WTC11 (cell line): ENCODE data around the gene NXPH4. TPM values are rescaled to one million over a fixed set of nuclear protein-coding genes. Genes with fewer than 3 reads are reported as not detected.

Experiments
- ETV6 ChIP-seq: sonication (generic); formaldehyde crosslinking; IDR thresholded peaks from 2 replicates; pipeline ENCODE4 v1.8.1; 2022; ENCODE audit warnings: mild to moderate bottlenecking, missing genetic modification reagents
- FOXJ3 ChIP-seq: sonication (generic); formaldehyde crosslinking; IDR thresholded peaks from 2 replicates; pipeline ENCODE4 v1.9.0; 2021; ENCODE audit warnings: missing genetic modification reagents, mild to moderate bottlenecking, borderline replicate concordance
- FOXK1 ChIP-seq: sonication (generic); formaldehyde crosslinking; IDR thresholded peaks from 2 replicates; pipeline ENCODE4 v1.8.0; 2022; ENCODE audit warnings: mild to moderate bottlenecking, moderate library complexity, missing genetic modification reagents
- IRF2 ChIP-seq: sonication (generic); formaldehyde crosslinking; IDR thresholded peaks from 2 replicates; pipeline ENCODE4 v1.8.0; 2022; ENCODE audit warnings: low read depth, missing genetic modification reagents, borderline replicate concordance
- JAZF1 ChIP-seq: fragments of 250-450 bp; sonication (Bioruptor Pico); IDR thresholded peaks from 2 replicates; pipeline ENCODE4 v1.9.0; 2021; ENCODE audit warnings: moderate library complexity, mild to moderate bottlenecking, inconsistent platforms
- NFATC4 ChIP-seq: fragments of 250-450 bp; sonication (Bioruptor Pico); IDR thresholded peaks from 2 replicates; pipeline ENCODE4 v1.9.0; 2021; ENCODE audit warnings: mild to moderate bottlenecking
- NR2C2 ChIP-seq: sonication (generic); formaldehyde crosslinking; IDR thresholded peaks from 2 replicates; pipeline ENCODE4 v1.8.0; 2022; ENCODE audit warnings: mild to moderate bottlenecking, missing genetic modification reagents
- OVOL2 ChIP-seq: fragments of 250-450 bp; sonication (Bioruptor Pico); IDR thresholded peaks from 2 replicates; pipeline ENCODE4 v1.9.0; 2021; ENCODE audit warnings: mild to moderate bottlenecking, borderline replicate concordance
- RORB ChIP-seq: fragments of 250-450 bp; sonication (Bioruptor Pico); IDR thresholded peaks from 2 replicates; pipeline ENCODE4 v1.9.0; 2021; ENCODE audit warnings: mild to moderate bottlenecking
- SOX15 ChIP-seq: fragments of 250-450 bp; sonication (Bioruptor Pico); IDR thresholded peaks from 2 replicates; pipeline ENCODE4 v1.9.0; 2021; ENCODE audit warnings: mild to moderate bottlenecking
- SP1 ChIP-seq: sonication (generic); formaldehyde crosslinking; conservative IDR thresholded peaks from 2 replicates; pipeline ENCODE4 v1.8.1; 2022; ENCODE audit warnings: missing genetic modification reagents
- TCF7 ChIP-seq: sonication (generic); formaldehyde crosslinking; IDR thresholded peaks from 2 replicates; pipeline ENCODE4 v1.8.0; 2022; ENCODE audit warnings: mild to moderate bottlenecking, low read depth, missing genetic modification reagents, moderate library complexity
- TEAD4 ChIP-seq: sonication (generic); formaldehyde crosslinking; IDR thresholded peaks from 2 replicates; pipeline ENCODE4 v1.8.0; 2022; ENCODE audit warnings: mild to moderate bottlenecking, missing genetic modification reagents
- ZBTB21 ChIP-seq: sonication (generic); formaldehyde crosslinking; IDR thresholded peaks from 2 replicates; pipeline ENCODE4 v1.8.1; 2023; ENCODE audit warnings: mild to moderate bottlenecking, missing genetic modification reagents, borderline replicate concordance
- ZNF121 ChIP-seq: sonication (generic); formaldehyde crosslinking; IDR thresholded peaks from 2 replicates; pipeline ENCODE4 v1.8.0; 2023; ENCODE audit warnings: missing genetic modification reagents
- ZNF138 ChIP-seq: sonication (generic); formaldehyde crosslinking; conservative IDR thresholded peaks from 2 replicates; pipeline ENCODE4 v1.8.1; 2022; ENCODE audit warnings: mild to moderate bottlenecking, moderate library complexity, missing genetic modification reagents
- ZNF317 ChIP-seq: sonication (generic); formaldehyde crosslinking; IDR thresholded peaks from 2 replicates; pipeline ENCODE4 v1.8.1; 2023; ENCODE audit warnings: low read depth, mild to moderate bottlenecking, moderate library complexity, missing genetic modification reagents, borderline replicate concordance
- total RNA-seq: library from RNA; stranded (reverse); gene quantifications from 3 replicates; pipeline ENCODE4 v1.2.3, GENCODE V29; 2021
- TF ChIP-seq, protein P1 (sequence below): sonication (generic); formaldehyde crosslinking; IDR thresholded peaks from 2 replicates; pipeline ENCODE4 v1.8.1; 2023; ENCODE audit warnings: mild to moderate bottlenecking, missing genetic modification reagents
- TF ChIP-seq, protein P2 (sequence below): sonication (generic); formaldehyde crosslinking; IDR thresholded peaks from 2 replicates; pipeline ENCODE4 v1.8.1; 2022; ENCODE audit warnings: low read depth, mild to moderate bottlenecking, moderate library complexity, missing genetic modification reagents, borderline replicate concordance
- TF ChIP-seq, protein P3 (sequence below): sonication (generic); formaldehyde crosslinking; IDR thresholded peaks from 2 replicates; pipeline ENCODE4 v1.8.0; 2022; ENCODE audit warnings: mild to moderate bottlenecking, missing genetic modification reagents
- TF ChIP-seq, protein P4 (sequence below): sonication (generic); formaldehyde crosslinking; IDR thresholded peaks from 2 replicates; pipeline ENCODE4 v1.8.0; 2023; ENCODE audit warnings: mild to moderate bottlenecking, missing genetic modification reagents
- TF ChIP-seq, protein P5 (sequence below): sonication (generic); formaldehyde crosslinking; conservative IDR thresholded peaks from 2 replicates; pipeline ENCODE4 v1.8.1; 2023; ENCODE audit warnings: mild to moderate bottlenecking, low read depth, missing genetic modification reagents, moderate library complexity
- TF ChIP-seq, protein P6 (sequence below): sonication (generic); formaldehyde crosslinking; IDR thresholded peaks from 2 replicates; pipeline ENCODE4 v1.8.1; 2022; ENCODE audit warnings: low read depth, missing genetic modification reagents, borderline replicate concordance
- TF ChIP-seq, protein P7 (sequence below): fragments of 200-600 bp; IDR thresholded peaks from 2 replicates; pipeline ENCODE4 v1.8.0; 2022; ENCODE audit warnings: antibody characterized with exemption
- TF ChIP-seq, protein P8 (sequence below): fragments of 250-450 bp; sonication (Bioruptor Pico); IDR thresholded peaks from 2 replicates; pipeline ENCODE4 v1.9.0; 2021; ENCODE audit warnings: mild to moderate bottlenecking

NXPH4 gene
- total RNA-seq, 1 experiment from 2014 or later, result 4.9 TPM

DNA sequence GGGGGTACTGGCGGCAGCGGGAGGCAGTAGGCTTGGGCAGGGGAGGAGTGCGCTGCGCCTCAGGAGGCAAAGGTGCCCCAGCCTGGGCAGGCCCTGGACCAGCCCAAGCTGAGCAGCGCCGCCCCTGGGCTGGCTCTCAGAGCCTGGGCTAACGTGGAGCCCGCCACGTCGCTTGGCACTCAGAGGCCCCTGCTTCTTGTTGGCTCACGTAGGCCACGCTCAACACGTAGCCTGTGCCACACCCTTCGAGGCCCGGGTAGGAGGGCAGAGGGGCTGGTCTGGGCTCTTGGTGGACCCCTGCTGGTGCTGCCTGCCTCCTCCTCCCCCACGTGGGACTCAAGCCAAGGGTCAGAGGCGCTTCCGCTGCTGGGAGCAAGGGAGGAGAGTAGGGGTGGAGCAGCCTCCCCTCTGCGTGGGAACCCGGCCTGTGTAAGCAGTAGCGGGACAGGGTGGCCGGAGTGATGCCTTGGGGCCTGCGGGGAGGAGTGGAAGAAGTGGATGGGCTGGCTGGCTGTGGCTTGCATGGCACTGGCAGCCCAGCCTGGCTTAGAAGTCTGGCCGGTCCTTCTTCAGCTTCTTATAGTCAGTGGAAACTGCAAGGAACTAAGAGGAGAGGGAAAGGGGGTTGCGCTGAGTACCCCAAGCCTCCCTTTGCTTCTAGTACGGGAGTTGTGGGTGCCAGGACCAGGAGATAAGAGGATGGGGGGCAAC lies 18.6 kb downstream of the NXPH4 start (continued):
- TF ChIP-seq ZNF317 (no peak), OVOL2 (no peak), ZNF138 (CRISPR knock-in tag) (no peak), NR2C2 (CRISPR knock-in tag) (no peak), RORB (CRISPR knock-in tag) (no peak), SOX15 (CRISPR knock-in tag) (no peak), FOXK1 (CRISPR knock-in tag) (no peak), TCF7 (no peak), ETV6 (CRISPR knock-in tag) (peak; percentile 51; the same call in 1 of the 2 replicates), ZNF121 (no peak), ZBTB21 (no peak), FOXJ3 (CRISPR knock-in tag) (no peak), NFATC4 (CRISPR knock-in tag) (peak; percentile 72), IRF2 (CRISPR knock-in tag) (no peak), JAZF1 (CRISPR knock-in tag) (no peak), SP1 (CRISPR knock-in tag) (no peak), TEAD4 (CRISPR knock-in tag) (no peak)
- TF ChIP-seq, protein P1, sequence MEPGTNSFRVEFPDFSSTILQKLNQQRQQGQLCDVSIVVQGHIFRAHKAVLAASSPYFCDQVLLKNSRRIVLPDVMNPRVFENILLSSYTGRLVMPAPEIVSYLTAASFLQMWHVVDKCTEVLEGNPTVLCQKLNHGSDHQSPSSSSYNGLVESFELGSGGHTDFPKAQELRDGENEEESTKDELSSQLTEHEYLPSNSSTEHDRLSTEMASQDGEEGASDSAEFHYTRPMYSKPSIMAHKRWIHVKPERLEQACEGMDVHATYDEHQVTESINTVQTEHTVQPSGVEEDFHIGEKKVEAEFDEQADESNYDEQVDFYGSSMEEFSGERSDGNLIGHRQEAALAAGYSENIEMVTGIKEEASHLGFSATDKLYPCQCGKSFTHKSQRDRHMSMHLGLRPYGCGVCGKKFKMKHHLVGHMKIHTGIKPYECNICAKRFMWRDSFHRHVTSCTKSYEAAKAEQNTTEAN (CRISPR knock-in tag), result 0 out of 2 replicates have a peak, but pooled peaks have one; percentile 21
- TF ChIP-seq, protein P2, sequence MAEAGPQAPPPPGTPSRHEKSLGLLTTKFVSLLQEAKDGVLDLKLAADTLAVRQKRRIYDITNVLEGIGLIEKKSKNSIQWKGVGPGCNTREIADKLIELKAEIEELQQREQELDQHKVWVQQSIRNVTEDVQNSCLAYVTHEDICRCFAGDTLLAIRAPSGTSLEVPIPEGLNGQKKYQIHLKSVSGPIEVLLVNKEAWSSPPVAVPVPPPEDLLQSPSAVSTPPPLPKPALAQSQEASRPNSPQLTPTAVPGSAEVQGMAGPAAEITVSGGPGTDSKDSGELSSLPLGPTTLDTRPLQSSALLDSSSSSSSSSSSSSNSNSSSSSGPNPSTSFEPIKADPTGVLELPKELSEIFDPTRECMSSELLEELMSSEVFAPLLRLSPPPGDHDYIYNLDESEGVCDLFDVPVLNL, result no peak
- TF ChIP-seq, protein P3, sequence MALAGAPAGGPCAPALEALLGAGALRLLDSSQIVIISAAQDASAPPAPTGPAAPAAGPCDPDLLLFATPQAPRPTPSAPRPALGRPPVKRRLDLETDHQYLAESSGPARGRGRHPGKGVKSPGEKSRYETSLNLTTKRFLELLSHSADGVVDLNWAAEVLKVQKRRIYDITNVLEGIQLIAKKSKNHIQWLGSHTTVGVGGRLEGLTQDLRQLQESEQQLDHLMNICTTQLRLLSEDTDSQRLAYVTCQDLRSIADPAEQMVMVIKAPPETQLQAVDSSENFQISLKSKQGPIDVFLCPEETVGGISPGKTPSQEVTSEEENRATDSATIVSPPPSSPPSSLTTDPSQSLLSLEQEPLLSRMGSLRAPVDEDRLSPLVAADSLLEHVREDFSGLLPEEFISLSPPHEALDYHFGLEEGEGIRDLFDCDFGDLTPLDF (CRISPR knock-in tag), result no peak
- TF ChIP-seq, protein P4, sequence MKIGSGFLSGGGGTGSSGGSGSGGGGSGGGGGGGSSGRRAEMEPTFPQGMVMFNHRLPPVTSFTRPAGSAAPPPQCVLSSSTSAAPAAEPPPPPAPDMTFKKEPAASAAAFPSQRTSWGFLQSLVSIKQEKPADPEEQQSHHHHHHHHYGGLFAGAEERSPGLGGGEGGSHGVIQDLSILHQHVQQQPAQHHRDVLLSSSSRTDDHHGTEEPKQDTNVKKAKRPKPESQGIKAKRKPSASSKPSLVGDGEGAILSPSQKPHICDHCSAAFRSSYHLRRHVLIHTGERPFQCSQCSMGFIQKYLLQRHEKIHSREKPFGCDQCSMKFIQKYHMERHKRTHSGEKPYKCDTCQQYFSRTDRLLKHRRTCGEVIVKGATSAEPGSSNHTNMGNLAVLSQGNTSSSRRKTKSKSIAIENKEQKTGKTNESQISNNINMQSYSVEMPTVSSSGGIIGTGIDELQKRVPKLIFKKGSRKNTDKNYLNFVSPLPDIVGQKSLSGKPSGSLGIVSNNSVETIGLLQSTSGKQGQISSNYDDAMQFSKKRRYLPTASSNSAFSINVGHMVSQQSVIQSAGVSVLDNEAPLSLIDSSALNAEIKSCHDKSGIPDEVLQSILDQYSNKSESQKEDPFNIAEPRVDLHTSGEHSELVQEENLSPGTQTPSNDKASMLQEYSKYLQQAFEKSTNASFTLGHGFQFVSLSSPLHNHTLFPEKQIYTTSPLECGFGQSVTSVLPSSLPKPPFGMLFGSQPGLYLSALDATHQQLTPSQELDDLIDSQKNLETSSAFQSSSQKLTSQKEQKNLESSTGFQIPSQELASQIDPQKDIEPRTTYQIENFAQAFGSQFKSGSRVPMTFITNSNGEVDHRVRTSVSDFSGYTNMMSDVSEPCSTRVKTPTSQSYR (CRISPR knock-in tag), result no peak
- TF ChIP-seq, protein P5, sequence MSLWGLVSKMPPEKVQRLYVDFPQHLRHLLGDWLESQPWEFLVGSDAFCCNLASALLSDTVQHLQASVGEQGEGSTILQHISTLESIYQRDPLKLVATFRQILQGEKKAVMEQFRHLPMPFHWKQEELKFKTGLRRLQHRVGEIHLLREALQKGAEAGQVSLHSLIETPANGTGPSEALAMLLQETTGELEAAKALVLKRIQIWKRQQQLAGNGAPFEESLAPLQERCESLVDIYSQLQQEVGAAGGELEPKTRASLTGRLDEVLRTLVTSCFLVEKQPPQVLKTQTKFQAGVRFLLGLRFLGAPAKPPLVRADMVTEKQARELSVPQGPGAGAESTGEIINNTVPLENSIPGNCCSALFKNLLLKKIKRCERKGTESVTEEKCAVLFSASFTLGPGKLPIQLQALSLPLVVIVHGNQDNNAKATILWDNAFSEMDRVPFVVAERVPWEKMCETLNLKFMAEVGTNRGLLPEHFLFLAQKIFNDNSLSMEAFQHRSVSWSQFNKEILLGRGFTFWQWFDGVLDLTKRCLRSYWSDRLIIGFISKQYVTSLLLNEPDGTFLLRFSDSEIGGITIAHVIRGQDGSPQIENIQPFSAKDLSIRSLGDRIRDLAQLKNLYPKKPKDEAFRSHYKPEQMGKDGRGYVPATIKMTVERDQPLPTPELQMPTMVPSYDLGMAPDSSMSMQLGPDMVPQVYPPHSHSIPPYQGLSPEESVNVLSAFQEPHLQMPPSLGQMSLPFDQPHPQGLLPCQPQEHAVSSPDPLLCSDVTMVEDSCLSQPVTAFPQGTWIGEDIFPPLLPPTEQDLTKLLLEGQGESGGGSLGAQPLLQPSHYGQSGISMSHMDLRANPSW (CRISPR knock-in tag), result no peak
- TF ChIP-seq, protein P6, sequence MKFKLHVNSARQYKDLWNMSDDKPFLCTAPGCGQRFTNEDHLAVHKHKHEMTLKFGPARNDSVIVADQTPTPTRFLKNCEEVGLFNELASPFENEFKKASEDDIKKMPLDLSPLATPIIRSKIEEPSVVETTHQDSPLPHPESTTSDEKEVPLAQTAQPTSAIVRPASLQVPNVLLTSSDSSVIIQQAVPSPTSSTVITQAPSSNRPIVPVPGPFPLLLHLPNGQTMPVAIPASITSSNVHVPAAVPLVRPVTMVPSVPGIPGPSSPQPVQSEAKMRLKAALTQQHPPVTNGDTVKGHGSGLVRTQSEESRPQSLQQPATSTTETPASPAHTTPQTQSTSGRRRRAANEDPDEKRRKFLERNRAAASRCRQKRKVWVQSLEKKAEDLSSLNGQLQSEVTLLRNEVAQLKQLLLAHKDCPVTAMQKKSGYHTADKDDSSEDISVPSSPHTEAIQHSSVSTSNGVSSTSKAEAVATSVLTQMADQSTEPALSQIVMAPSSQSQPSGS (CRISPR knock-in tag), result no peak
- TF ChIP-seq, protein P7, sequence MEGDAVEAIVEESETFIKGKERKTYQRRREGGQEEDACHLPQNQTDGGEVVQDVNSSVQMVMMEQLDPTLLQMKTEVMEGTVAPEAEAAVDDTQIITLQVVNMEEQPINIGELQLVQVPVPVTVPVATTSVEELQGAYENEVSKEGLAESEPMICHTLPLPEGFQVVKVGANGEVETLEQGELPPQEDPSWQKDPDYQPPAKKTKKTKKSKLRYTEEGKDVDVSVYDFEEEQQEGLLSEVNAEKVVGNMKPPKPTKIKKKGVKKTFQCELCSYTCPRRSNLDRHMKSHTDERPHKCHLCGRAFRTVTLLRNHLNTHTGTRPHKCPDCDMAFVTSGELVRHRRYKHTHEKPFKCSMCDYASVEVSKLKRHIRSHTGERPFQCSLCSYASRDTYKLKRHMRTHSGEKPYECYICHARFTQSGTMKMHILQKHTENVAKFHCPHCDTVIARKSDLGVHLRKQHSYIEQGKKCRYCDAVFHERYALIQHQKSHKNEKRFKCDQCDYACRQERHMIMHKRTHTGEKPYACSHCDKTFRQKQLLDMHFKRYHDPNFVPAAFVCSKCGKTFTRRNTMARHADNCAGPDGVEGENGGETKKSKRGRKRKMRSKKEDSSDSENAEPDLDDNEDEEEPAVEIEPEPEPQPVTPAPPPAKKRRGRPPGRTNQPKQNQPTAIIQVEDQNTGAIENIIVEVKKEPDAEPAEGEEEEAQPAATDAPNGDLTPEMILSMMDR, result no peak
- TF ChIP-seq, protein P8, sequence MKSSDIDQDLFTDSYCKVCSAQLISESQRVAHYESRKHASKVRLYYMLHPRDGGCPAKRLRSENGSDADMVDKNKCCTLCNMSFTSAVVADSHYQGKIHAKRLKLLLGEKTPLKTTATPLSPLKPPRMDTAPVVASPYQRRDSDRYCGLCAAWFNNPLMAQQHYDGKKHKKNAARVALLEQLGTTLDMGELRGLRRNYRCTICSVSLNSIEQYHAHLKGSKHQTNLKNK (CRISPR knock-in tag), result no peak
